MG63 (cell line): ENCODE measurements around the gene GAPDHS. TPM values are rescaled to one million over a fixed set of nuclear protein-coding genes. Genes with fewer than 3 reads are reported as not detected.

Experiments
- DNase-seq: peaks from one replicate; pipeline ENCODE4 v3.0.0-alpha.2; 2020
- H3K27me3 ChIP-seq: fragments of 250-450 bp; sonication (Bioruptor Pico); 2 replicates; pipeline ENCODE4 v1.5.1; 2020; ENCODE audit warnings: mild to moderate bottlenecking, moderate library complexity
- H3K36me3 ChIP-seq: fragments of 250-450 bp; sonication (Bioruptor Pico); 2 replicates; pipeline ENCODE4 v1.5.1; 2020; ENCODE audit warnings: mild to moderate bottlenecking, moderate library complexity
- H3K4me3 ChIP-seq: fragments of 250-450 bp; sonication (Bioruptor Pico); 2 replicates; pipeline ENCODE4 v1.5.1; 2020; ENCODE audit warnings: mild to moderate bottlenecking, moderate library complexity
- H3K9me3 ChIP-seq: fragments of 250-450 bp; sonication (Bioruptor Pico); 2 replicates; pipeline ENCODE4 v1.5.1; 2020; ENCODE audit warnings: mild to moderate bottlenecking, moderate library complexity
- total RNA-seq: library from RNA; depleted of rRNA; stranded (reverse); fragments of >200 nt; shearing (Covaris generic); gene quantifications from 2 replicates; pipeline ENCODE4 v1.2.3, GENCODE V29; 2014; ENCODE audit warnings: low replicate concordance; rRNA removed

Gene GAPDHS
- not detected in 2 replicates for total RNA-seq

DNA sequence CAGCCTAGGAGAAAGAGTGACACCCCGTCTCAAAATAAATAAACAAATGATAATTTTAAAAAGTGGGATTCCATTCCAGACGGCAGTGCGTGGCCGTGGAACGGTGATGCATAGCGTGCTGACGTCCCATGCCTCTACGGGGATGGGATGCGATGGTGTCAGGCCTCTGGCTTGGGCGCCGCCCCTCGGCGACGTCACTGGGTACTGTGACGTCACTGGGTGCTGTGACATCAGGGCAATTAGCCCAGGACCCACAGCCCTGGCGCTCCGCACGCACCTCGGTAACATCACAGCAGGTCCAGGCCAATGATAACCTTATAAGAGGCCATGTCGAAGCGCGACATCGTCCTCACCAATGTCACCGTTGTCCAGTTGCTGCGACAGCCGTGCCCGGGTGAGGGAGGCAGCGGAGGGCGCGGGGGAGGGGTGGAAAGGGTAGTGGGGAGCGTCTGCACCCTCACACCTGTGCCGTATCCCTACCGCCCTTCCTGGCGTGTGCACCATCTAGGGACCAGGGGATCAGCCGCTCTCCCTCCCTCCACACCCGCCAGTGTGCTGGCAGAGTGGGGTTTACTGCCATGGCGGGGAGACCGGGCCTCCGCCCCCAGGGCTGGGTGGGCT is at the start of gene GAPDHS:
GAPDHS (plus strand) TSS at position 256 of the 621 bp plus-strand sequence; CDS start at position 328, 72 bp downstream.
- Histone ChIP-seq H3K36me3 (no peaks in the 10 kb centered on the region), H3K4me3 (no peak within 1 kb of the TSS), H3K9me3 (no peaks in the 10 kb centered on the region), H3K27me3 (peaks cover 8% of the 10 kb centered on the region; the same call in 1 of the 2 replicates)
- DNase-seq = no peak

DNA sequence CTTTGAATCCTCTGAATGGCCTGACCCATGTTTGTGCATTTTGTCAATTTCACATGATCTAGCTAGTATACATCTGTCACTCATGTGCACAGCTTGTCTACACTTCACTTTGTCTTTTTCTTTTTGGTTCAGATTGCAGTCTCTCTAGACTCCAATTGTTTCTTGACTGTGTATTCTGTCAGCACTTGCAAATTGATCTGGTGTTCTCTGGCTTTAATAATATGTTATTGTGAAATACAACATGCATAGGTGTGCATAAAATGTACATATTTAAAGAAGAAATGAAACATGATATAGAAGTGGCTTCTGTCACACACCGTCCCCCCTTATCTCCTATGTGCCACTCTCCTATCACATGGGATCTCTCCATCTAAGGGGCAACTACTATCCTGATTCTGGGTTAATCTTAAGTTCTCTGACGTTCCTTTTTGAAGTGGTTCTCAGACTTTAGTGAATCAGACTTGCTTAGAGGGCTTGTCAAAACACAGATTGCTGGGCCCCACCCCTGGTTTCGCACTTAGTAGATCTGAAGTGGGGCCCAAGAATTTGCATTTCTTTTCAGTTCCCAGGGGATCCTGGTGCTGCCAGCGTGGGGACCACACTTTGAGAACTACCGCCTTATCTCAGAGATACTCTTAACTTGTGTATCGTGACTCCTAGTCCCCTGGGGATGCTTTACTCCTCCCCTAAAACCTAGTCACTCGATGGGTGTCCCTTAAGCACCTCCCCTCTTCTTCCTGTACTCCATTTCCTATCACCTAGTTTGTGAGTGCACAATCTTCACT is 48.8 kb upstream of the GAPDHS start:
- Histone ChIP-seq H3K27me3 (peaks cover 41% of the 10 kb centered on the region), H3K36me3 (no peaks in the 10 kb centered on the region), H3K9me3 (no peaks in the 10 kb centered on the region), H3K4me3 (no peak overlapping the region)
- DNase-seq = no peak

DNA sequence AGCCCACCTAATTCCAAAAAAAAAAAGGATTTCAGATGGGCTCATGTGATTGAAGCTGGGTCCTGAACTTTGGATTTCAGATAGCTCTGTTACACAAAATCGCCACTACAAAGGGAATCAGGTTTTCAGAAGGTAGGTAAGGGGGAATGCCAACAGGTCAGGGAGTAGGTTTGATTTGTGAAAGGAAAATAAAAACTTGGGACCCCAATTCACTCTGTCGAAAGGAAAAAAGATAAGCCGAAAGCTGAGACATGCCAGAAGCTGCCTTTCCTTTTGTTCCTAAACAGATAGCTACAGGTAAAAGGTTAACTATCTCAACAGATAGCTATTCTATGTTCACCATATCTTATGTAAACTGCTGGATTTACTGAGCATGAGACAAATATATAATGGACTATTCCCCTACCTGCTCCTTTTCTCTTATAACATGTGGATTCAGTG is 47.0 kb upstream of the GAPDHS start:
- DNase-seq = no peak
- H3K36me3 ChIP-seq = no peaks in the 10 kb centered on the region
- no peak overlapping the region for H3K4me3 ChIP-seq
- H3K27me3 ChIP-seq = peaks cover 48% of the 10 kb centered on the region
- H3K9me3 ChIP-seq = no peaks in the 10 kb centered on the region

DNA sequence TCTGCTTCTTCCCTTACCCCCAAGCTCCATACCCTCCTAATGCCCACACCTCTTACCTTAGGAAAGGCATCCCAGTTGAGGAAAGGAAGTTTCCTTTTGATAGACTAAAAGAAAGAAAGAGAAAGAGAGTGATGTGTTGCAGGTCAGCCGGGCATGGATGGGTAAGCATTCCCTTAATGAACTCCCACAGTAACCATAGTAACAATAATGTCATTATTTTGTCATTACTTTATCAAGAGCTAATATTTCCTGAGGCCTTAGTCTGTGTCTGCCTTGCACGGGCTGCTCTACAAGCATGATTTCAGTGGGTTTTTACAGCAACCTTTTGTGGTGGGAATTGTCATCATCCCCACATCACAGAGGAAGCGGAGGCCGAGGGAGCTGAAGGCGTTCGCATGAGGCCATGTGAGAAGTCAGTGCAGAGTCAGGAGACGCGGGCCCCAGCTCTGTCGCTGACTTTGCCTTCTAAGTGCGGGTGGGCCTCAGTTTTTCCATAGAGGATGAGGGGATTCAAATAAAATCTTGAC is 45.5 kb upstream of the GAPDHS start:
- H3K4me3 ChIP-seq = no peak overlapping the region
- no peaks in the 10 kb centered on the region for H3K9me3 ChIP-seq
- DNase-seq = no peak
- no peaks in the 10 kb centered on the region for H3K36me3 ChIP-seq
- H3K27me3 ChIP-seq = peaks cover 57% of the 10 kb centered on the region

DNA sequence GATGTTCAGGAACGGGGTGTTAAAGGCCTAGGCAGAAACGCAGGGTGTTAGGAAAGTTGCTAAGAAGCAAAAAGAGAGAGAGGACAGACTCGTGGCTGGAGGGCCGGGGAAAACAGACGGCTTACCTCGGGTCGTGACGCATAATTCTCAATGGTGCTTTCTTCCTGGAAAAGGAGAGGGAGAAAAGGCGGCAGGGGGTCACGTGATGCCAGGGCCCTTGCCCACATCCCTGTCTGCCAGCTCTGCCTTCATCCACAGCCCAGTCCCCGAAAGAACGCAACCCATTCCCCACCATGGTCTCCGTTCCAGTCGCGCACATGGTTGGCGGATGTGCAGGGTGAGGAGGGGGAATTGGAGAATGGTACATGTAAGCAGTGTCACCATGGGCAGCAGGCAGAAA is 44.6 kb upstream of the GAPDHS start:
- Histone ChIP-seq H3K4me3 (no peak overlapping the region), H3K9me3 (no peaks in the 10 kb centered on the region), H3K27me3 (peaks cover 61% of the 10 kb centered on the region), H3K36me3 (no peaks in the 10 kb centered on the region)
- no peak for DNase-seq

DNA sequence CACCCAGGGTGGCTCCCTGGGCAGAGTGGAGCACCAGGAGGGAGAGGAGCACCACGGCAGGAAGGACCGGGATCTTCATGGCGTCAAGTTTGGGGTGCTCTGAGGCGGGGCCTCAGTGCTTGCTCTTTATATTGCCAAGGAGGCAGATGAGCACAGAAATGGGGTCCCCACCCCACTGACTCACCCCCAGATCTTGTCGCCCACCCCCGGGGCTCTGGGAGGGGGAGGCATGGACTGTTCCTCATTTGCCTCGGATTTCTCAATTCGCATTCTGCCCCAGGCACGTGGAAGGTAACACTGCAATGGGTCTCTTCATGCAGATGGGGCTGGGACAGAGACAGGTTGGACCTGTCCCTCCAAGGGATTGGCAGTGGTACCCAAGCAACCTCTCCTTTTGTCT is 42.9 kb upstream of the GAPDHS start, which contains the start of gene KRTDAP:
KRTDAP (minus strand) TSS at position 101 of the 400 bp plus-strand sequence; CDS start at position 79, 22 bp downstream.
- no peak within 1 kb of the TSS for H3K4me3 ChIP-seq
- DNase-seq = no peak
- no peaks in the 10 kb centered on the region for H3K9me3 ChIP-seq
- H3K36me3 ChIP-seq = no peaks in the 10 kb centered on the region
- H3K27me3 ChIP-seq = peaks cover 61% of the 10 kb centered on the region

DNA sequence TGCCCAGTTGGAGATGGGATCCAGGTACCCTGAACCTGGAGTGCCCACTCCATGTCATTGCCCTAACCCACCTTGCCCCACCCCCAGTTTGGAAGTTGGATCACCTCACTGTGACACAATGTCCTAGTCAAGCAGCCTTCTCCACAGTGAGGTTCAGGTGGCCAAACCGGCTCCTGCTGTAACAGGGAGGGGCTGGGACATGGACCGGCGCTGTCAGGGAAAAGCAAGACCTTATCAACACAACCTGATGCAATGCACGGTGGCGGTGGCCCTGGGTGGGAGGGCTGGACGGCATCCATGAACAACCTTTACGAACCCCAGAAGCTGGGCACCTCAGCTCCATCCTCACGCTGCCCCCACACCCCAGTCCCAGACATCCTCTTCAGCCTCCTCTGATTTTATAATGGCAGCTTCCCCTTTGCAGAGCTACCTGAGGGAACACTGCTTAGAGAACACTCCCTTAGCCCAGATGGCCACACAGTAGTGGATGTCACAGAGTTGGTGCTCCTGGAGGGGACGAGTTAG is 41.4 kb upstream of the GAPDHS start:
- no peaks in the 10 kb centered on the region for H3K9me3 ChIP-seq
- H3K27me3 ChIP-seq = peaks cover 53% of the 10 kb centered on the region
- no peak for DNase-seq
- no peaks in the 10 kb centered on the region for H3K36me3 ChIP-seq
- no peak overlapping the region for H3K4me3 ChIP-seq

DNA sequence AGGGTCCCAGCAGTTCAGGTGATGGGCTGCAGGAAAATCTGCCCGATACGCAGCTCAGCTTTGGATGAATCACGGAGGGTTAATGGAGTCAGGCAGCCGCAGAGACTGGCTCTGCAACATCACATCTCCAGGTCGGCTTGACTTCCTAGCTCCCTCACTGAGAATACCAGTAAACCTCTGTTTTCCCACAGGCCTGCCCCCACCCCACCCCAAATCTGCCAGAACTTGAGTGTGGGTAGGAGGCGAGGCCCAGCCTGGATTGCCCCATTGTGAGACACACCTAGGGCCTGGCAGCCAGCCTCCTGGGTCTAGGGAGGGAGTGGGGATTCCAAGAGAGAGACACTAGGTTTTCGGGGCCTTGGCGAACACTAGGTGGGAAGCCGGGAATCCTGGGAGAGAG is 39.3 kb upstream of the GAPDHS start:
- Histone ChIP-seq H3K9me3 (no peaks in the 10 kb centered on the region), H3K27me3 (peaks cover 34% of the 10 kb centered on the region), H3K4me3 (no peak overlapping the region), H3K36me3 (no peaks in the 10 kb centered on the region)
- DNase-seq = no peak

DNA sequence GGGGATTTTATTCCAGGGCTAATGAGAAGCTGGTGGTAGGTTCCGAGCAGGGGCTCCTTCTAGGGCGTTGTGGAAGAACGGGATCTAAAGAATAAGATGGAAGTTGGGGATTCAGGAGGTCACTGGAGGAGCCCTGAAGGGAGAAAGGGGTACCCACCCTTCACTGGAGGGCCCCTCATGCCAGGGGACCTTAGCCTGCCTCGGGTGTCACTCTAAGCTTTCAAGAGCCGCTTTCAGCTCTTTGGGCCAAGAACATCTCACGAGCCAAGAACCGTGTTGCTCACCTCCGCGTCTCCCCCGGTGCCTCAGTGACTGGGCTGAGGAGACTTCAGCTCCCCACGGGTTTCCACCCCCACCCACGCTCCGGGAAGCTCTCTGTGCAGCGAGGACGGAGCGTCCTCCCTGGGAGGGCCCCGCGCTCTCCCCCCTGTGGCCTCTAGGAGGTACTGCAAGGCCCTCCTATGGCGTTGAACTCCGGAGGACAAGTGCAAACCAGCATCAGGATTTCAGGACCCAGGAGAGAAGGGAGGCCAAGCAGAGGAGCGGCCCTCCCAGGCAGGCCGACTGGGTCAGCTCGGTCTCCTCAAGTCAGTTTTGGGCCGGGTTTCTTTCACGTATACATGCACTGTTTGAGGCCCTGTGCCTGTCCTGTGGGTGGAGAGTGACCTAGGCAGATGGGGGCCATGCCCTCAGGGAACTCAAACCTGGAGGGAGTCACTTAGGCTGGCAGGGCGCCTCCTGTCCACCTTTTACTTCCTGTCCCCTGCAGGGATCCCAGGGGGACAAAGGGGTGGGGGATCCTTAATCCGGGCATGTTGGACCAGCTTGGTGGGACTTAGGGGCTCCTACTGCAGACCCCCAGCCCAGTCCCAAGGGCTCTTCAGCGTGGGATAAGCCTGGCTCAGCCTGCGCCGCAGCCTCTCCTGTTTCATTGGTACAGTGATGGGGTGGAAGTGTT is 37.9 kb upstream of the GAPDHS start:
- DNase-seq = peak; percentile 63
- Histone ChIP-seq H3K36me3 (no peaks in the 10 kb centered on the region), H3K9me3 (no peaks in the 10 kb centered on the region), H3K27me3 (peaks cover 24% of the 10 kb centered on the region), H3K4me3 (no peak overlapping the region)

DNA sequence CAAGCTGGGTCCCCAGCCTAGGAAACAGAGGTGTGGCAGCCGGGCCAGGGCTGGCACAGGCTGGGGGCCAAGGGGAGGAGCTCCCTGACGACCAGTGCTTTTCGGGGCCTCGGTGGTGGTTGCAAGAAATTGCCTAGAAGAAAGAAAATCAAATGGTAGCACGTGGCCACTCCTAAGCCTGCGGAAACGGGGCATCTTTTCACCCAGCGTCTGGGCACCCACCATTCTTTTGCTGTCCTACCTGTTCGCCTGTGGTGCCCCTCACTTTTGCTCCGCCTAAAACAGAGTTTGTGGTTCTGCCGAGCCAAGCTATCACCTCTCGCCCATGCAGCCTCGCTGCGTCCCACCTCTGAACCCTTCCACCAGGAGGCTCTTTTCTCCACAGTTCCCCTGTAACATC is 35.9 kb upstream of the GAPDHS start:
- no peaks in the 10 kb centered on the region for H3K9me3 ChIP-seq
- H3K36me3 ChIP-seq = no peaks in the 10 kb centered on the region
- peaks cover 11% of the 10 kb centered on the region; the same call in 1 of the 2 replicates for H3K27me3 ChIP-seq
- H3K4me3 ChIP-seq = no peak overlapping the region
- DNase-seq = no peak

DNA sequence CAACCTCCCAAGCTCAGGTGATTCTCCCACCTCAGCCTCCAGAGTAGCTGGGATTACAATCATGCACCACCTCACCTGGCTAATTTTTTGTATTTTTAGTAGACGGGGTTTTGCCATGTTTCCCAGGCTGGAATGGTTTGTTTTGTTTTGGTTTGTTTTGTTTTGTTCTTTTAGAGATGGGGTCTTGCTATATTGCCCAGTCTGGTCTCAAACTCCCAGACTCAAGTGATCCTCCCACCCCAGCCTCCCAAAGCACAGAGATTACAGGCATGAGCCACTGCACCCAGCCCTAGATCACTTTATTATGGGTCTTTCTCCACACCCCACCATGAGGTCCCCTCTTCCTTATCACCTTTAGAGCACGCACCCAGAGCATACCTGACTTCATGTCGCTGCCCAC is 35.0 kb upstream of the GAPDHS start:
- Histone ChIP-seq H3K4me3 (no peak overlapping the region), H3K27me3 (peaks cover 2% of the 10 kb centered on the region; the same call in 1 of the 2 replicates), H3K36me3 (no peaks in the 10 kb centered on the region), H3K9me3 (no peaks in the 10 kb centered on the region)
- DNase-seq = no peak

DNA sequence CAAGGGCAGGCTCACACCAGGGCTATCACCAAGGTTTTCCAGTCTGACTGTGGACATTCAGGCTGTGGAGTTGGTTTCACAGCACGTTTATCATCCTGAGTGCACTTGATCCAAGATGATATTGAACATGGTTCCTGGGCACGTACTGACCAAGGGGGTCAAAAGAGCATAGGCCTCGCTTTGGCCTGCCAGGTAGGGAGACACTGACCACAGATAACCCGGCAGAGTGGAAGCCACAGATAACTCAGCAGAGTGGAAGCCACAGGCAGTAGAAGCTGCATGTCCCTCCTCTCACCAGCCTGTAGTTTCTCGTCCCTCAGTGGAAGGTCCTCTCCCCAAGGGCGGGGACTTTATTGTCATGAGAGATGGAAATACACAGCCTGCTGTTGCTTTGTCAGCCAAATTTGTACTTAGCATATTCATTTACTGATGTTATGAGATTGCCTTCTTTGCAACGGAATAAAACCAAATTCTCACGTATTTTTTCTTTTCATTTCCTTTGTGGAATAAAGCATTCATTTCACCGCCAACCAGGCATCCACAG is 34.2 kb upstream of the GAPDHS start:
- no peaks in the 10 kb centered on the region for H3K36me3 ChIP-seq
- no peak for DNase-seq
- H3K9me3 ChIP-seq = no peaks in the 10 kb centered on the region
- peaks cover 3% of the 10 kb centered on the region; the same call in 1 of the 2 replicates for H3K27me3 ChIP-seq
- no peak overlapping the region for H3K4me3 ChIP-seq

DNA sequence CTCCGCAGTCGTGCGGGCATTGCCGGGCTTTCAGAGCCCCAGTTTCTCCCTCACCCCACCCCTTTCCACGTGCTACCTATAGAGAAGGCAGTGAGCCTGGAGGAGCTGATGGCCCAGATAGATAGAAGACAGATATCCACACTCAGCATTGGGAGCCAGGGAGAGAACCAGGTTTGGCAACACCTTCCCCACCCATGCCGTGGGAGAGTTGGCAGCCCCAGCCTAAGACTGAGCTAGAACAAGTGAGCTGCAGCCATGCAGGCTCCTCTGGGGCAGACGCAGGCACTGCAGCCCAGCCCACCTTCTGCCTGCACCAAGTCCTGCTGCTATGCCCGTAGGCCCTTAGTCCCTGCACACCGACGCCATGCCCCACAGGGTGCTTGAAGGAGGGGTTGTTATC is 32.6 kb upstream of the GAPDHS start:
- Histone ChIP-seq H3K4me3 (no peak overlapping the region), H3K27me3 (peaks cover 10% of the 10 kb centered on the region)
- no peak for DNase-seq

DNA sequence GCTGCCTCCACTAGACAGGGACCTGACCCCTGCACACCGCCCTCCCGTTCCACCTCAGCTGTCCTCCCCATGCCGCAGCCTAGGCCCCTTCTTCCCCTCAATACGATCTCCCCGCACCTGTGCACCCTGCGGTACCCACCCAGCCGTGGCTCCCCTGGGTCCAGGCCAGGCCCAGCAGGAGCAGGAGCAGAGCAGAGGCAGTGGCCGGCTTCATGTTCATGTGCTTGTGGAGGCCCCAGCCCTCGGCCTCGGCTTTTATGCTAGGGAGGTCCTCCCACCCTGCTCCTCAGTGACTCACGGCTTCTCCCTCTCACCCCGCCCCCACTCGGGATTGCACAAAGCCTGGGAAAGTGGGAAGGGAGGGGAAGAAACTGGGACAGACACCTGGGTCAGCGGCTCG is 31.6 kb upstream of the GAPDHS start:
- H3K4me3 ChIP-seq = no peak overlapping the region
- no peak for DNase-seq
- H3K27me3 ChIP-seq = peaks cover 18% of the 10 kb centered on the region
- no peaks in the 10 kb centered on the region for H3K9me3 ChIP-seq
- no peaks in the 10 kb centered on the region for H3K36me3 ChIP-seq

More for the DNA sequence above, 32.6 kb upstream of the GAPDHS start:
- Histone ChIP-seq H3K36me3 (no peaks in the 10 kb centered on the region), H3K9me3 (no peaks in the 10 kb centered on the region)

DNA sequence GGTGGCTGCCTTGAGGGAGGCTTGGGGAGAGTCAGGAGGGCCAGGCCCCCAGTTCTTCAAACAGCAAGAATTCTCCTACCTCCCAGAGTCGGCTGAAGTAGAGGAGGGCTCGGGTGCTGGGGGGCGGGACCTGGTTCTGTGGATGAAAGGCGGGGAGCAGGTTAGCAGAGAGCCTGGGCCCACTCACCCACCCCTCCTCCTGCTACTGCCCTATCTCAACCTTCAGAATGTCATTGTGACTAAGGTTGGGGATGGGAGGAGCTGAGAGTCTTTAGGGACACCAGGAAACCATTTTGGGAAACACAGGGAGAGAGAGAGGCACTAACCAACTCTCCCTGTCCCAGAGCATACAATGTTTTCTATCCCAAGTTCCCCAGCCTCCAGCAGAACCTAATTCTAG is 30.5 kb upstream of the GAPDHS start:
- no peaks in the 10 kb centered on the region for H3K36me3 ChIP-seq
- H3K27me3 ChIP-seq = peaks cover 29% of the 10 kb centered on the region
- no peak overlapping the region for H3K4me3 ChIP-seq
- DNase-seq = no peak
- H3K9me3 ChIP-seq = no peaks in the 10 kb centered on the region

DNA sequence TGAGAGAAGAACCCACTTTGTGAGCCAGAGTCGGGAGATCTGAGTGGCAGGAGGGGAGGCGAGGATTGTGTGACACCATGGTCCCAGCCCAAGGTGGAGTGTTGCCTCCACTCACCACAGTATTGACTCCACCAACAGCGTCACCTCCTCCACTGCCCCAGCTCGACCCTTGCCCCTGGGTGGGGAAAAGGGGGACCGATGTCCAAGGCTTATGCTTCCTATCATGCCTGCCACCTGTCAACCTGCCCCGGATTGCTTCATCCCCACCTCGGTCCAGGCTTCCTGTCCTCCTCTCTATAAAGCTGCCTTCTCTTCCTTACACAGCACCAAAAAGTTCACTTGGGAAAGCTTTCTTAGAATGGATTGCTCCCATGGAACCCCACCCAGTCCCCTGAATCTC is 27.2 kb upstream of the GAPDHS start:
- no peaks in the 10 kb centered on the region for H3K36me3 ChIP-seq
- no peak for DNase-seq
- no peaks in the 10 kb centered on the region for H3K9me3 ChIP-seq
- no peak overlapping the region for H3K4me3 ChIP-seq
- H3K27me3 ChIP-seq = peaks cover 56% of the 10 kb centered on the region
